HCEC 1CT (cell line): Measurements from ENCODE around the gene ZNF222.

Source experiments
- DNase-seq: peaks from one replicate; pipeline ENCODE4 v3.0.0-alpha.2; 2017

The ZNF222 gene

GRCh38 chr19:44025217-44025936, at the start of gene ZNF222:
Gene ZNF222, plus strand, starts transcription at chr19:44025379. Its CDS starts 58 bp downstream, at chr19:44025437.
- peak; percentile 91 for DNase-seq

- DNase-seq, result no peak
Measured at GRCh38 chr19:43976732-43977131, 48.4 kb upstream of the ZNF222 start.

- no peak for DNase-seq
Measured at GRCh38 chr19:43983544-43983911, 41.7 kb upstream of the ZNF222 start.

- peak; percentile 98 for DNase-seq
Measured at GRCh38 chr19:43983912-43984686, 41.1 kb upstream of the ZNF222 start, which contains the start of gene ZNF155. Gene ZNF155, plus strand, starts transcription at chr19:43984188. Its CDS starts 4,356 bp downstream, at chr19:43988544.

- DNase-seq, result no peak
Measured at GRCh38 chr19:43984687-43985000, 40.5 kb upstream of the ZNF222 start.

GRCh38 chr19:43997631-43998290, 27.4 kb upstream of the ZNF222 start:
- DNase-seq, result no peak

- no peak for DNase-seq
Measured at GRCh38 chr19:44002212-44002565, 23.0 kb upstream of the ZNF222 start.

GRCh38 chr19:44002566-44003460, 22.4 kb upstream of the ZNF222 start, which contains the start of gene ZNF230:
Gene ZNF230, plus strand, starts transcription at chr19:44002957. Its CDS starts 4,122 bp downstream, at chr19:44007079.
- DNase-seq, result peak; percentile 95

- DNase-seq, result peak; percentile 25
Measured at GRCh38 chr19:44003461-44004009, 21.6 kb upstream of the ZNF222 start.

GRCh38 chr19:44005973-44006372, 19.2 kb upstream of the ZNF222 start:
- no peak for DNase-seq

- no peak for DNase-seq
Measured at GRCh38 chr19:44007473-44007872, 17.7 kb upstream of the ZNF222 start.

- no peak for DNase-seq
Measured at GRCh38 chr19:44010468-44010867, 14.7 kb upstream of the ZNF222 start.

- no peak for DNase-seq
Measured at GRCh38 chr19:44019498-44019897, 5.7 kb upstream of the ZNF222 start.

- no peak for DNase-seq
Measured at GRCh38 chr19:44021221-44021620, 4.0 kb upstream of the ZNF222 start.

GRCh38 chr19:44024900-44025216, 321 bp upstream of the ZNF222 start:
- no peak for DNase-seq

GRCh38 chr19:44026622-44027021, 1.4 kb downstream of the ZNF222 start:
- DNase-seq, result no peak

- no peak for DNase-seq
Measured at GRCh38 chr19:44032001-44032610, 6.9 kb downstream of the ZNF222 start.

GRCh38 chr19:44042147-44042546, 17.0 kb downstream of the ZNF222 start:
- no peak for DNase-seq

- no peak for DNase-seq
Measured at GRCh38 chr19:44050740-44051649, 25.8 kb downstream of the ZNF222 start.

GRCh38 chr19:44051650-44052402, 26.6 kb downstream of the ZNF222 start, which contains the start of gene ZNF223:
Gene ZNF223, plus strand, starts transcription at chr19:44052036. Its CDS starts 3,141 bp downstream, at chr19:44055177.
- peak; percentile 93 for DNase-seq
